HG03442 (cell line): Measurements from ENCODE around the gene CD99L2.
"Not testable (repeated sequence)": the region's sequence is repeated elsewhere in the genome, so short reads cannot be mapped to it uniquely, and the experiment has no call there.

Experiments
- ATAC-seq: cut with Tn5 transposase; IDR thresholded peaks from one replicate; pipeline ENCODE4 v1.9.1; 2021; ENCODE audit warnings: mild to moderate bottlenecking, moderate library complexity; ENCODE audit not compliant: unreplicated experiment

The CD99L2 gene

DNA sequence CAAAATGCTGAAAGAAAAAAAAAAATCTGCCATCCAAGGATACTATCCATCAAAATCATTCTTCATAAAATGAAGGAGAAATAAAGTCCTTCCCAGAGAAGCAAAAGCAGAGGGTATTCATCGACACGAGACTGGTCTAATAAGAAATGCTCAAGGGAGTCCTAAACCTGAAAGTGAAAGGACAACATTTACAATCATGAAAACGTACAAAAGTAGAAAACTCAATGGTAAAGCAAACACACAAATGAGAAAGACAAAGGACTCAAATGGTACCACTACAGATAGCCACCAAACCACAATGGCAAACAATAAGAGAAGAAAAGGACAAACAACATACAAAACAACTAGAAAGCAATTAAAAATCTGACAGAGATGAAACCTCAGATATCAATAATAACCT lies 41.0 kb downstream of the CD99L2 start:
- no peak for ATAC-seq

DNA sequence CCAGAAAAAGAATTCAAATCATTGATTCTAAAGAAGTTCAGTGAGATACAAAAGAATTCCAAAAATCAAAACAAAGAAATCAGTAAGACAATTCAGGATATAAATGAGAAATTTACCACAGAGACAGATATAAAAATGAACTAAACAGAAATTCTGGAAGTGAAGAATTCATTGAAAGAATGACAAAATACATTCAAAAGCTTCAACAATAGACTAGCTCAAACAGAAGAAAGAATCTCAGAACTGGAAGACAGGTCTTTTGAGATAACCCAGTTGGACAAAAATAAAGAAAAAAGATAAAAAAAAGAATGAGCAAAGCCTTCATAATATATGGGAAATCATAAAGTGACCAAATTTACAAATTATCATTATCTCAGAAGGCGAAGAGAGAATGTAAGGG lies 41.7 kb downstream of the CD99L2 start:
- no peak for ATAC-seq

DNA sequence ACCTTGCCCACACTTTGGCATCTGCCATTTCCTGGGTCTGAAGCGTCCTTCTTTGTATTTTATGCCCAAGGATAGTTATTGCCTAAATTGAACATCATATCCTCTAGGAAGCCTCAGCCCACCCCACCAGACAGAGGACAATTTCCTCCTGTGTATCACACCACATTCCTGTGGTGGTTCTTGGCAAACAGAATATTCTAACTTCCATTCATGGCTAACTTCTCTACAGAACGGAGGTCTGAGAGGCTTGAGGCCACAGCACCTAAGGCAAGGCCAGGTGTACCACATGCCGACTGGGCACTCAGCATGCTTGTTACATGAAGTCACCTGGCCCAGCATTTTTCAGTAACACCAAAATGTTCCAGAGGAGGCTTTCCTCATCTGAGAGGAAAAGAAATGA lies 42.4 kb downstream of the CD99L2 start:
- ATAC-seq: no peak

DNA sequence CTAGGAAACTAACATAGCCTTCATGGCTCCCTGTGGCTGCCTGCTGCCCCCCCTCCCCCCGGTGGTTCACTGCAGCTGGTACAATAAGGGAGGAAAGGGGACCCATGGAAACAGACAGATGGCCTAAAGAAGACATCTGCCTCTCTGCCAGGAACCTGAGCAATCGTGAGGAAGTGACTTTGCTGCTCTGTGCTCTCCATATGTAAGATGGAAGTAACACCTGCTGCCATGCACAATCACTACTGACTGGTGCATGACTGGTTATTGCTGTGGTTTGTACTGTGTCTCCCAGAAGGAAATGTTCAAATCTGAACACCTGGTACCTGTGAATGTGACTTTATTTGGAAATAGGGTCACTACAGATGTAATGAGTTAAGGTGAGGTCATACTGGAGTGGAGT lies 43.6 kb downstream of the CD99L2 start:
- ATAC-seq: peak; percentile 41

DNA sequence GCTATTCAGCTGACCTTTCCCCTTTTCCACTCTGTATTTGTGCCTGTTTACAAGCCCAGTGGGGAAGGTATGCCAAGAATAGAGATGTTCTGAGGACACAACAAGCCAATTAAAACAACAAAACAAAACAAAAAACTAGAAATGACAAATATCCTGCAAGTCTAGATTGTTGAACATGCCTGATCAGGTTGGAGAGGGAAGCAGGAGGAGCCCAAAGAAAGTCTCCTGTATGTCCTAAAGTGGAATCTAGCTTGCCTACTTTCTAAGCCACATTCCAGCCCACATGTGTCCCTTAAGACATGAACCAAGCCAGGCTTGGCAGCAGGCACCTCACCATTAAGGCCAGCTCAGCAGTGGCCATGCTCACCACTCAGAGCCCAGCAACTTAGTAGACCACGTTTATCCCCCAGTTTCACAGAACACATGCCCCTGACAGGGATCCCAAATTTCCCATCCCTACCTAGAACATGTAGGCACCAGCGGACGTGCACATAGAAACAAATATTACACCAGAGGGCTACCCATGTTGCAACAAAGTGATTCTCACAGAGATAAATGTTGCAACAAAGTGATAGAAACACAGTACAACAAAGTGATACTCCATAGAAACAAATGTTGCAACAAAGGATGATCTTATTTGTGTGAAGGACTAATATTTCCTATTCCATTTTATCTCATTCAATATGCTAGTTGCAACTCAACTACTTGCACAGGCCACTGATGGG lies 48.3 kb downstream of the CD99L2 start:
- no peak for ATAC-seq

DNA sequence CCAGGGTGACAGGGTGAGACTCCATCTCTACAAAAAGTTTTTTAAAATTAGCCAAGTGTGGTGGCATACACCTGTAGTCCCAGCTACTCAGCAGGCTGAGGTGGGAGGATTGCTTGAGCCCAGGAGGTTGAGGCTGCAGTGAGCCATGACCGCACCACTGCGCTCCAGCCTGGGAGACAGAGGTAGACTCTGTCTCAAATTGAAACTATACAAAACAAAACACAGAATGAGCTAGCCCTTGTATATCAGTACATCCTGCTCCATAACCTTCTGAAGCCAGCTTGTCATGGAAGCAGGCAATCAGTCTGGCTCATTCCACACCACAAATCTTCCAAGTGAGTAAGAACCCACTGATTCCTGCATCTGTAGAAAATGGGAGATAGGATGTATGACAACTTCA lies 49.0 kb downstream of the CD99L2 start:
- peak; percentile 90 for ATAC-seq

DNA sequence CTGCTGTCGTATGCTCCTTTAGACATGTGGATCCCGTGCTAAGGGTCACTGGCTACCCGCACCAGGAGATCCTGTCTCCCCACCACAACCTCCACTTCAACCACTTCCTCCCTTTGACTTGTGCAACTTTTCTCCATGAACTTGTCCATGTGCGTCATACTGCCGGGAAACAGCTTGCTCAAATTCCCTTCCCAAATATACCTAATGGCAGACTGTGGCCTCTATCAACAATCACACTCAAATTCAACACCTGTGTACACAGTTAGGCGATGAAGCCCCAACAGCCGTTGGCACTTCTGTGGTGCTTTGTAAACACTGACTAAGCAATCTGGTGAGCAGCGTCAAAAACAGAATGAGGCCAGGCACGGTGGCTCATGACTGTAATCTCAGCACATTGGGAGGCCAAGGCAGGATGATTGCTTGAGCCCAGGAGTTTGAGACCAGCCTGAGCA lies 49.5 kb downstream of the CD99L2 start:
- ATAC-seq: no peak

DNA sequence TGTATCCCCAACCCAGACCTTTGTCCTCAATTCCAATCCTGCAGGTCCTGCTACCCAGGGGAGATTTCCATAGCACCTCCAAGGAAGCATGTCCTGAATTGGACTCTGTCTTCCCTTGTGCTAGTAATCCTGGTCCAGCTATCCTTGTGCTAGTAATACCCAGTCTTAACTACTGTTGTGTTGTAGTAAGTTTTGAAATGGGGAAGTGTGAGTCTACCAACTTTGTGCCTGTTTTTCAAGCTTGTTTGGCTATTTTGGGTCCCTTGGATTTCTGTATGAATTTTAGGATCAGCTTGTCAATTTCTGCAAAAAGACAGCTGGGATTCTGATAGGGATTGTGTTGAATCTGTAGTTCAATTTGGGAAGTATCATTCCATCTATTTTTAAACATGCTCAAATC lies 51.4 kb downstream of the CD99L2 start:
- ATAC-seq: no peak

DNA sequence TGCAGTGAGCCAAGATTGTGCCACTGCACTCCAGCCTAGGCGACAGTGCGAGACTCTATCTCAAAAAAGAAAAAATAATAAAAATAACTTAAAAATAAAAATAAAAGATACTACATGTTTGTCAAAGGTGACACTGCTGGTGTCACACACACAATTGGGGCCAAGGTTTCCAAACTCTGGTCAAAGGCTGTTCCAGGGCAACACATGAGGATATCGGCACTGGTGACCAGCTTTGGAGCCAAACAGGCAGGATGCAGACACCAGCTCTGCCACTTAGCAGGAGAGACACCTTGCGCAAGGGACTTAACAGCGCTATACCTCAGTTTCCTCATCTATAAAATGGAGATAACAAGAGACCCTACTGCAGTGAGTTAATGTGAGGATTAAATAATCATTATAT lies 52.3 kb downstream of the CD99L2 start:
- no peak for ATAC-seq

DNA sequence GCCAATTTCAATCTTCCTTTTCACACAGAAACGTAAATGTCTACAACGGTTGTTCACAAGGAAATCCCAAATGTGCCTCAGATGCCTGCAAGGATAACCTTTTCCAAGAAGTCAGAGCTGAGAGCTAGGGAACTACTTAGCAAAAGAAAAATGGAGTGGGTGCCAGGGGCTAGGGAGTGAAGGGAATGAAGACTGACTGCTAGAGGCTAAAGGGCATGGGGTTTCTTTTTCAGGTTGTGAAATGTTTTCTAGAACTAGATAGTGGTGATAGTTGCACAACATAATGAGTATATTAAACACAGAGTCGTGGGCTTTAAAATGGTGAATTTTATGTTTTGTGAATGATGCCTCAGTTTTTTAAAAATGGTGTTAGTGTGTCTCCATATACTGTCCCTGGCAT lies 53.4 kb downstream of the CD99L2 start:
- no peak for ATAC-seq

DNA sequence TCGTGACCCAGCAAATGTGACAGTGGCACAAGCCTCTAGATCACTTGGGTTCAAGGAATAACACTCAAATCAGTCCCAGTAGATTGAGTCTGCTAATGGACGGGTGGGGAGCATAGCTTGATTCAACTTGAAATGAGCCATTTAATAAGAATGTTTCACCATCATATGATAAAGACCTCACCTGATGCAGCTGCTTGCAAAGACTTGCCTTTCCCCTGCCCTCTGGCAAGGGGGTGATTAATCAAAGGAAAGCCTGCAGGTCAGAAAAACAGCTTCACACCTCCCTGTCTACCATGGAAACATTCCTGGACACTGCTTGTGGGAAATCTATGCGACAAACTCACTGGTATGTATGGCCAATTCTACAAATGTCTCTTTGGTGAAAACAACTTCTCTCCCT lies 54.5 kb downstream of the CD99L2 start:
- no peak for ATAC-seq

DNA sequence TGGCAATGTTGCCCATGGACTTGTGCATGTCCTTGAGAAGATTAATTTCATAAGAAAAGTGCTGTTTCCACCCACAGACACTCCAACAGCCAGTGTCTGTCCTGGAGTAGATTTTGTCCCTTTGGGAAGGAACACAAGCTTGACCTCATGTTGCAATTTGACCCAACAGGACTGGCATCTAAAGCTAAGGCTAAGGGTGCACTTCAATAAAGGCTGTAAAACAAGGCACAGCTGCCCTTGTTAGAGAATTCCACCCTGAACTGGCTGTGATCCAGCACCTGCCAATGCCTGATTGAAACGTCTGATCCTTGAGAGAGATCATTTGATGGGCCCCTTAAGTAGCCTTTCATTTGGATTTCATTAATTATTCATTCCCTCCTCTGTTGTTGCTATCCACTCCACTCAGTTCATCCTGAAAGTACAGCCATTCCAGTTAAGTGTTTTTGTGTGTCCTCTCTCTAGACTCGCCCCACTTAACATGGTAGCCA lies 56.2 kb downstream of the CD99L2 start:
- ATAC-seq: no peak

DNA sequence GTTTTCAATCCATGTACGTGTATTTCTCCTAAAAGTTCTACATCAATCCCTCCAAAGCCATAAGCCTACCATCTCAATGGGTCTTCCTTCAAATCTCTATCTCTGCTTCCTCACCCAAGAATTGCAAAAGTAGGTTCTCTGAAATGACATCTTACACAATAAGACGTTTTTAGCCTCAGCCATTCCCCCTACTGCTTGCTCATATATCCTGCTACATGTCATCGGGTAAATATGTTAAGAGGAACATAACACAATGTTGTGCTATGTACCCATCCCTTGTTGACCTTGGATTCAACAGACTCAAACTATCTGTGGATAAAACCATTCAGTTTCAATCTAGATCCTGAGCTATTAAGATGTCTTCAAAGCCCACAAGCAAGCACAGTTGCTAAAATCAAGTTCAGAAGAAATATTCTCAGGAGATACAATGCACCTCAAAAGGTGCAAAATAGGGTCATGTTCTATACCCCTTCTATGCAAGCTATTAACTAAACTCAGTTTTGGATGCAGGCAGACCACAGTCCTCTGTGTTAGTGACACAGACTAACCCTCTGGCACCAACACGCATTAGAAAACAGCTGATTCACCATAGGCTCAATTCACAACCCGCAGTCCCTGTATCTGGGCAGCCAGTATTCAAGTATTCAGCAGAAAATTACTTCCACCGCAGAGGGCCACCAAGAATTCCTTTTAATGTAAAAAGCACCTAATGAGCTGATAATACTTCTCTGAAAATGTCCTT lies 56.8 kb downstream of the CD99L2 start:
- no peak for ATAC-seq

DNA sequence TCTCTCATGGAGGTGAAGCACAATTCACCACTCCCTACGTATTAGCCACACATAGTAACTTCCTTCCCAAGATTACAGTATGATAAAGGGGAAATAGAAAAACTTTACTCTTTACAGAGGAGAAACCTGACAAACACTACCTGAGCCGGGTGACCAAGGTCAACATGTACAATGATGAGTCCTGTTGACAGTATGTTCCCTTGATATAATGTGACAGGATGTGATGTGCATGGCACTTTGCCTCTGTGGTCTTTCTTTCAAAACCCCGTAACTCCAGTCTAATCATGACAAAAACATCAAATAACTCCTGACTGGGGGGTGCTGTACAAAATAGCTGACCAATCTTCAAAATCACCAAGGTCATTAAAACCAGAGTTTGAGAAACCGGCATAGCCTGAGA lies 60.6 kb downstream of the CD99L2 start:
- no peak for ATAC-seq

DNA sequence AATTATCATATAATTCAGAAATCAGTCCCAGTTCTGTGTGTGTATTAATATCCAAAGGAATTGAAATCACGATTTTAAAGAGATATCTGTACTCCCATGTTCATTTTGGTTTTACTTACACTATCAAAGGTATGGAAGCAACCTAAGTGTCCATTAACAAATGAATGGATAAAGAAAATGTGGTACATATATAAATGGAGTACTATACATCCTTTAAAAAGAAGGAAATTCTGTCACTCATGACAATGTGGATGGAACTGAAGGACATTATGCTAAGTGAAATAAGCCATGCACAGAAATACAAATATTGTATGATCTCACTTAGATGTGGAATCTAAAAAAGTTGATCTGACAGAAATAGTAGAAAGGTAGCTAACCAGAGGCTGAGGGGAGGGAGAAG lies 63.8 kb downstream of the CD99L2 start:
- no peak for ATAC-seq

DNA sequence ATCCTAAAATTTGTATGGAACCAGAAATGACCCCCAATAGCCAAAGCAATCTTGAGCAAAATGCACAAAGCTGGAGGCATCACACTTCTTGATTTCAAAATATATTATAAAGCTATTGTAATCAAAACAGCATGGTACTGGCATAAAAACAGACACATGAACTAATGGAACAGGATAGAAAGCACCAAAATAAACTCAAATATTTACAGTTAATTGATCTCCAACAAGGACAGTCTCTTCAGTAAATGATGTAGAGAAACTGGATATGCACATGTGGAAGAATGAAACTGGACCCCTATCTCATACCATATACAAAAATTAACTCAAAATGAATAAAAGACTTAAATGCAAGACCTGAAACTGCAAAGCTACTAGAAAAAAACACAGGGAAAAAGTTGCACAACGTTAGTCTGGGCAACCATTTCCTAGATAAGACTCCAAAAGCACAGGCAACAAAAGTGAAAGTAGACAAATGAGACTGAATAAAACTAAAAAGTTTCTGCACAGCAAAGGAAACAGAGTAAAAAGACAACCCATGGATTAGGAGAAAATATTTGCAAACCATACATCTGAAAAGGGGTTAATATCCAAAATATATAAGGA lies 64.9 kb downstream of the CD99L2 start:
- ATAC-seq: no peak

DNA sequence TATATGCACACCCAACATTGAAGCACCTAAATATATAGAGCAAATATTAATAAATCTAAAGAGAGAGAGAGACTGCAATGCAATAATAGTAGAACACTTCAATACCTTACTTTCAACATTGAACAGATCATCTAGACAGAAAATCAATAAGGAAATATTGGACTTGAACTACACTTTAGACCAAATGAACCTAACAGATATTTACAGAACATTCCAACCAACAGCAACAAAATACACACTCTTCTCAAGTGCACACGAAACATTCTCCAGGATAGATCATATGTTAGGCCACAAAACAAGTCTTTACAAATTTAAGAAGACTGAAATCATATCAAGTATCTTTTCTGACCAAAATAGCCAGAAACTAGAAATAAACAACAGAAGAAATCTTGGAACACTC lies 66.6 kb downstream of the CD99L2 start:
- ATAC-seq: no peak

DNA sequence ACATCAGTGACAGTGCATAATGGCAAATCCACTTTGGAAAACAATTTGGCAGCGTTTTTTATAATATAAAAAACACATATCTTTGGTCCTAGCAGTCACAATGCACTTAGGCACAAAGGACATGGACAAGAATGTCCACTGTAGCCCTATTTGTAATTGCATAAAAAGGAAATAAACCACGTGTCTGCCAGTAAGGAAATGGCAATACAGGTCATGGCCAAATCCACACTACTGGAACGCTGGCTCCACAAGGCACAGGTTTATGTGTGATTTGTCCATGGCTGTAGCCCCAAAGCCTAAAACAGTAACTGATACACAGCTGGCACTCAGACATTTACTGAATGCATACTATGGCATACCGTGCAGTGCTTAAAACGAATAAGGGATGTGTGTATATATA lies 69.7 kb downstream of the CD99L2 start:
- ATAC-seq: no peak

DNA sequence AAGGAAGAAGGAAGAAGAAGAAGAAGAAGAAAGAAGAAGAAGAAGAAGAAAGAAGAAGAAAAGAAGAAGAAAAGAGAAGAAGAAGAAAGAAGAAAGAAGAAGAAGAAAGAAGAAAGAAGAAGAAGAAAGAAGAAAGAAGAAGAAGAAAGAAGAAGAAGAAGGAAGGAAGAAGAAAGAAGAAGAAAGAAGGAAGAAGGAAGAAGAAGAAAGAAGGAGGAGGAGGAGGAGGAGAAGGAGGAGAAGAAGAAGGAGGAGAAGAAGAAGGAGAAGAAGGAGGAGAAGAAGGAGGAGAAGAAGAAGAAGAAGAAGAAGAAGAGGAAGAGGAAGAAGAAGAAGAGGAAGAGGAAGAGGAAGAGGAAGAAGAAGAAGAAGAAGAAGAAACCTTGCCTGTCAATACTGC lies 74.1 kb downstream of the CD99L2 start:
- ATAC-seq: not testable (repeated sequence)

DNA sequence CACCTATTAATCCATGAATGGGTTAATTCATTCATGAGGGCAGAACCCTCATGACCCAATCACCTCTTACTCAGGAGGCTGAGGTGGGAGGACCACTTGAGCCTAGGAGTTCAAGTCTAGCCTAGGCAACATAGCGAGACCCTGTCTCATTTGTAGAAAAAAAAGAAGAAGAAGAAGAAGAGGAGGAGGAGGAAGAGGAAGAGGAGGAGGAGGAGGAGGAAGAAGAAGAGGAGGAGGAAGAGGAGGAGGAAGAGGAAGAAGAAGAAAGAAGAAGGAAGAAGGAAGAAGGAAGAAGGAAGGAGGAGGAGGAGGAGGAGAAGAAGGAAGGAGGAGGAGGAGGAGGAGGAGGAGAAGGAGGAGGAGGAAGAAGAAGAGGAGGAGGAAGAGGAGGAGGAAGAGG lies 74.6 kb downstream of the CD99L2 start:
- ATAC-seq: not testable (repeated sequence)

DNA sequence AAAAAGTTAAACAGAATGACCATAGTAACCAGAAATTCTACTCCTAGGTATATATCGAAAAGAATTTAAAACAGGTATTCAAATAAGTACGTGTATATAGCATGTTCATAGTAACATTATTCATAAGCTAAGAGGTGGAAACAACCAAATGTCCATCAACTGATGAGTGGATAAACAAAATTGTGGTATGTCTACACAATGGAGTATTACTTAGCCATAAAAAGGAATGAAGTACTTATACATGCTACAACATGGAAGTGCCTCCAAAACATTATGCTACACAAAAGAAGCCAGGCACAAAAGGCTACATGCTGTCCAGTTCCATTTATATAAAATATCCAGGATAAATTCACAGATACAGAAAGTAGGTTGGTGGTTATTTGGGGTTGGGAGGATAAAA lies 76.5 kb downstream of the CD99L2 start:
- no peak for ATAC-seq

DNA sequence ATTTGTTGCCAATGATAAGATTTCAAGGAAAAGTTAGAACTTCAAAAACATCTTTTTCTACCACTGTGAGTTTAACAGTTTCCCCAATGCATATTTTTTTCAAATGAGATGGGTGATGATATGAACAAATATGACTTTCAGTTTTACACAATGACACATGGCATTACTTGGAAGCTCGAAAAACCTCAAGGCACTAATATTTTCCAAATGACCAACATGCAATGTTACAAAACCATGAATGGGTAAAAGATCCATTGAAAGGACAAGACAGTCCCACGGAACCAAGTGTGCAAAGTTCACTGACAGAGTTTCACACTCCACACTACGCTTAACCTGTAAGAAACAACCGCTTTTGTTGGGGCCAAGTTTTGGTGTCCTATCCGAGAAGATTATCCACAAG lies 84.5 kb downstream of the CD99L2 start:
- no peak for ATAC-seq
